ENCODE data around the gene FLYWCH2.

FLYWCH2 gene

DNA sequence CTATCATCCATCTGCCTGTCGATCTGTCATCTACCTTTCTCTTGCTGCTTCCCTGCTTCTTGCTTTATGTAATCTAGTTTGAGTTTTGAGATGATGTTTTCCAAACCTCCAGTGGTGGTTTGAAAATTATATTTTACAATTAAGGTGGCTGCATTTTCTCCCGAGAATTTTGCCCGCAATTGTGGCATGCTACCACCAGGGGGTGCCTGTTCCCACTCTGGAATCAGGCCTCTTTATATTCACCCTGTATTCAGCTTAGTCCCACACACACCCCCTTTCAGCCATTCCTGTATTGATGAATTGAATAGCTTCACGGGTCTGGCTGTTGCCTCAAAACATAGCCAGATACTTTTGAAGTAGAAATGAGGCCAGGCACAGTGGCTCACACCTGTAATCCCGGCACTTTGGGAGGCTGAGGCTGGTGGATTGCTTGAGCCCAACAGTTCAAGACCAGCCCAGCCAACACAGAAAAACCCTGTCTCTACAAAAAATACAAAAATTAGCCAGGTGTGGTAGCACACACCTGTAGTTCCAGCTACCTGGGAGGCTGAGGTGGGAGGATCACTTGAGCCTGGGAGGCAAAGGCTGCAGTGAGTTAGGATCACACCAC, 28.2 kb upstream of the FLYWCH2 start:
- no peak for DNase-seq

DNA sequence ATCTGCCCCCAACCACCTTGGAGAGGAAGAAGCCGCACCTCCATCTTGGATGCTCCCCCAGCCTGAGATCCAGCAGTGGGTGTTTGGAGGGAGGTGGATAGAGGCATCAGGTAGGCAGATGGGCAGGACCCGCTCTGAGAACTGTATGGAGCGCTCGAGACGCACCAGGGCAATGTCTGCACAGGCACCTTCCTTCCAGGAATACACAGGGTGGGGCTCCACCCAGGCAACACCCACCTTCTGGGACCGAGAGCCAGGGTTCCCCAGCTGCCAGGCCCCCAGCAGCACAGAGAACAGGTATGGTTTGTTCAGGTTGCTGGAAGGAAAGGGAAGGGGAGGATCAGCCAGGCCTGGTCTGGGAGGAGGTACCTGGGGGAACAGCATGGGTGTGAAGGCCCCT, 27.5 kb upstream of the FLYWCH2 start:
- no peak for DNase-seq

DNA sequence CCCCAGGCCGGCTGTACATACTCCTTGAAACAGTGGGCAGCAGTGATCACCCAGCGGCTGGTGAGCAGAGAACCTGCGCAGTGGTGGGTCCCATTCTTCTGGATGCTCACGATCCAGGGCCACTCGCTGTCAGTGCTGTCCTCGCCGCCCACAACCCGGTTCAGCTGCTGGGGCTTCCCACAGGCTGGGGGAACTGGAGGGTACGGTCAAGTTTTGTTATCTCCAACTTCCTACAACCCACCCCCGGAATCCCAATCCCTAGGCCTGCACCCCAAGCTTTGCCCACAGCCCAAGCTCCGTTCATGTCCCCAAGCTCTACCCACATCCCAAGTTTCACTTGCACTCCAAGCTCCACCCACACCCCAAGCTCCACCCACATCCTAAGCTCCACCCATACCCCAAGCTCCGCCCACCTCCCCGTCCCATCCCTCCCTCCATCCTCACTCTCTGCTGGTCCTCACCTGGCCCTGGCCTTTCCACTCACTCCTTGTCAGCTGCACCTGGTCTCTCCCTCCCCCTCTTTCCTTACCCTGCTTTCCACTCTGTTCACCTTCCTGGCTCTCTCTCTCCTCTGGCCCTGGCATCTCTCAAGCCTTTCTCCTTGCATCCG, 26.8 kb upstream of the FLYWCH2 start:
- no peak for DNase-seq

- no peak for DNase-seq
Measured at GRCh38 chr16:2856686-2857450, 26.1 kb upstream of the FLYWCH2 start.

GRCh38 chr16:2857451-2858244, 25.4 kb upstream of the FLYWCH2 start, which contains the start of gene PRSS22:
Gene PRSS22 (minus strand): TSS chr16:2858170. CDS start chr16:2858104, 66 bp downstream.
- no peak for DNase-seq

DNA sequence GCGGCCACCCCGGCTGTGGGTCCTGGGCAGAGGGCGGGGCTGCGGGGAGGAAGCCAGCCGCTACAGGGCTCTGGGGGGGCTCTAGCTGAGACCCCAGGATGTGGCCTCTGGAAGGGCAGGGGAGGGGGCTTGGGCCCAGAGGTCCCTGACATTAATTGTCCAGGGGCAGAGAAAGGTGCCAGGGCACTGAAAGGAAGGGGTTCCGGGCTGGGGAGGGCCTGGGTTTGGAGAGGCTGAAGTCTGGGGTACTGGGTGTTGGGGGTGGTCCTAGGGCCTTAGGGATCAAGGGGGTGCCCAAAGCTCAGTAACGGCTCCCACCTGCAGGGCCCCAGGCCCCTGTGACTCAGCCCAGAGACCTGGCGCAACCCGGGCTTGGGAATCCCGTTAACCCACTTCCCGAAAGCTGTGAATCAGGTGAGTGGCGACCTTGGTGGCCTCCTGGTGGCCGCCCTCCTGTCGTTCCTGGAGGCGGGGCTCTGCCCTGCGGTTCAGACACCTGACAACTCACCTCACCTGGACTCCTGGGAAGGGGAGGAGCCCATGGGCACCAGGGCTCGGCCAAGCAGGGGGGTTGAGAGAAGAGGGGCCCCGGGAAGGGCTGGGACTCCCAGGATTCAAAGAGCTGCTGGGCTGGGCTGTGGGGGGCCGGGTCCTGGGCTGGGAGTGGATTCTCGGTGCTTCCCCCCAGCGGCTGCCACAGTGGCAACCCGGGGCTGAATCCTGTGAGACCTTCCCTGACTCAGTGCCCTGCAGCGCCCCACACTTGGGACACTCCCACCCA, 24.6 kb upstream of the FLYWCH2 start:
- no peak for DNase-seq

- DNase-seq = no peak
Measured at GRCh38 chr16:2859686-2860265, 23.2 kb upstream of the FLYWCH2 start.

DNA sequence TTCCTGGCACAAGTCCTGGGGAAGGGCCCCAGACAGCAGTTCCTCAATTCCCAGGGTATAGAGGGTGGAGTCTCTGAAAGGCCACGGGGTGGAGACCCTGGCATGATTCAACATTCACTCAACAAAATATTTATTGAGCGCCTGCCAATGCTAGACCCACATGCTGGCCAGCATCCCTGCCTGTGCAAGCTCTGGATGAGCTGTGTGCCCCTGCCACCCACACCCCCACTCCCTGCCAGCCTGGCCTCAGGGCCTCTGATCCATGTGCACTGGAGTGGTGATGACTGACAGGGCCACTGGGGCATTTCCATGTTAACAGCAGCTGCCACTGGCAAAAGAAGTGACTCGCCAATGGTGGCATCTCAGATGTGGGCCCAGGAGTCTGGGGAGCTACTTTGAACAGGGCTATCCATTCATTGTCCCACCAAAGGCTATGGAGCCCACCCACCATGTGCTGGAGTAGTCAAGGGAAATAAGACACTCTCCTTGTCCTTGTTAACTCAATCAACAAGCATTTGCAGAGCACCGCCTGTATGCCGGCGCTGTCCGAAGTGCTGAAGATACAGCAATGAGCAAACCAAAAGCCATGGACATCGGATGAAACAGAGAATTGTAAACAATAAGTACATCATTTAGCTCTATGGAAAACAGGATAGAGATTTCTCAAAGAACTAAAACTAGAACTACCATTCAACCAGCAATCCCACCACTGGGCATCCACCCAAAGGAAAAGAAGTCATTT, 22.0 kb upstream of the FLYWCH2 start:
- DNase-seq = no peak

DNA sequence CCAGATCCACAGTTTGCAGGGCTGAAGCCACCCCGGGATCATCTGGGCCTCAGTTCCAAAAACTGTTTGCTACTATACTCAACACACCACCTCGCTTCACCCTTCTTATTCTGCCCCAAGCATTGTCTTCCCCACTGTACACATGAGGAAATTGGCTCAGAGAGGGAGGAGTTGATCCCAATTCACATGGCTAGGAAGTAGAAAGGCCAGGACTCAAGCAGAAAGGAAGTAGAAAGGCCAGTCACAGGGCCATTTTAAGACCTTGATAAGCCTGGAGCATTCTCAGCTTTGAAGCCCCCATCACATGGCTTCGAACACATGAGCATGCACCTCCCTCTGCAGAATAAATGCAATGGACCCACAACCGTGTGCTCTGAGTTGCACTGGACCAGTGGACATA, 17.4 kb upstream of the FLYWCH2 start:
- DNase-seq = no peak

- no peak for DNase-seq
Measured at GRCh38 chr16:2866431-2866830, 16.6 kb upstream of the FLYWCH2 start.

DNA sequence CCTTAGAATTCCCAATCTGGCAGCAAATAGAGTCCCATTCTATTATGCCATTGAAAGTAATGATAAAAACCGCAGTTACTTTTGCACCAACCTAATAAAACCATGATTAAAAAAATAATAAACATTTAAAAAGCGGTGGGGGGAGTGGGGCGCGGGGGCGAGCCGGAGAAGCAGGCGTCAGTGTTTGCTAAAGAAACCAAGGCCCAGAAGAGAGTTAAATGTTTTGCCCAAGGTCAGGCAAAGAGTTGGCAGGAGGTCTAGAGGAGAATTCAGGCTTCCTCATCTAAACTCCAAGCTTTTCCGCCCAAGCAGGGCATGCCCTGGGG, 15.4 kb upstream of the FLYWCH2 start:
- no peak for DNase-seq

DNA sequence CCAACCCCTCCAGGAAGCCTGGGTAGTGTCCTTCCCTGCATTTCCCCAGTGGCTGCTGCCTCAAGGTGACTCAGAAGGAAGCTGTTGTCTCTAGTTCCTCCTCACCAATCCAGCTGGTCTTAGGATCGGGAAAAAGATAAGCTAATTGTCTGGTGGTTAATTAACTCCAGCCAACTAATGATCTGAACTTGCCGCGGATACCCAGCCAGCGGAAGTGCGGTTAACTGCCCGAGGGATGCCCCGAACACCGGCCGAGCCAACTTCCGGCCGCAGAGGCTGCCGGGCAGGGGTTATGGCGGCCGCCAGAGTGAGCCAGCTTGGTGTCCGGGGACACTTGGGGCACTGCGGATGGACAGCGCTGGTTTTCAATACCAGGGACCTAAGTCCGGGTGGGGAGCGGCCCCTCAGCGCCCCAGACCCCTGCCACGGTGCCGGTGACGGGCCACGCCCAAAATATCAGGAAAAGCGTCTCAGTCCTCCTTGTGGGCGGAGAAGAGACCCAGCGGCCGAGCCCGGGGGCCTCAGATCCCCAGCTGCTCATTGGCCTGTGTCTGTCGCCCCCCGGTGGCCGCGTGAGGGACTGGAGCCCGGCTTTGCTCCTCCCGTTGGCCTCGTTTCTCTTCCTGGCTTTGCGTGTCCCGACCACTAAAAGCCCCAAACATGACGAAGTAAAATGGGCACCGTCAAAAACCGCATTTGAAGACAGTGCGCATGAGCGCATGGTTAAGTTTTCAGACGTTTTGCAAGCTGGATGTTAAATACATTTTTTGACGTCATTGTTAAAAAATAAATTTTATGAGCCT, 14.8 kb upstream of the FLYWCH2 start:
- peak; percentile 61 for DNase-seq

- no peak for DNase-seq
Measured at GRCh38 chr16:2871926-2872325, 11.1 kb upstream of the FLYWCH2 start.

DNA sequence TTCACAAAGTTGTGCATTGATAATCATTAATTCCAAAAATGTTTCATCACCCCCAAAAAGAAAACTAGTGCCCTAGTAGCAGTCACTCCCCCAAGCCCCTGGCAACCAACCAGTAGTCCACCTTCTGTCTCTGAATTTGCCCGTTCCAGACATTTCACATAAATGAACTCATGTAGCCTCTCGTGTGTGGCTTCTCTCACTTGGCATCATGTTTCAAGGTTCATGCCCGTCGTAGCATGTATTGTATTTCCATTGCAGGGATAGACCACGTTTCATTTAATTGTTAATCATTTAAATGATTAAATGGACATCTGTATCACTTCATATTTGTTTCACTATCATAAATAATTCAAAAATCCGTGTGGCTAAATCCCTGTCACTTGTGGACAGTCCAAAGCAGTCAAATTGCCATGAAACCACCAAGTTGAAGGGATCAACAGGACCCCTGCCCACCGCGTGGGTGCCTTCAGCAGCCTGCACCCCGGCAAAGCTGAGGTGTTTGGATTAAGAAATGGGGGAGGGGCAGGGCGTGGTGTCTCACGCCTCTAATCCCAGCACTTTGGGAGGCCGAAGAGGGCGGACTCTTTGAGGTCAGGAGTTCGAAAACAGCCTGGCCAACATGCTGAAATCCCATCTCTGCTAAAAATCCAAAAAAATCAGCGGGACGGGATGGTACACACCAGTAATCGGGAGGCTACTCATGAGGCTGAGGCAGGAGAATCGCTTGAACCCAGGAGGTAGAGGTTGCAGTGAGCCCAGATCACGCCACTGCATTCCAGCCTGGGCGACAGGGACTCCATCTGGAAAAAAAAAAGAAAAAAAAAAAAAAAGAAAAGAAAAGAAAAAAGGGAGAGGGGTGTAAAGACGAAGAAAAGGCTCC, 8.7 kb upstream of the FLYWCH2 start:
- DNase-seq = no peak

DNA sequence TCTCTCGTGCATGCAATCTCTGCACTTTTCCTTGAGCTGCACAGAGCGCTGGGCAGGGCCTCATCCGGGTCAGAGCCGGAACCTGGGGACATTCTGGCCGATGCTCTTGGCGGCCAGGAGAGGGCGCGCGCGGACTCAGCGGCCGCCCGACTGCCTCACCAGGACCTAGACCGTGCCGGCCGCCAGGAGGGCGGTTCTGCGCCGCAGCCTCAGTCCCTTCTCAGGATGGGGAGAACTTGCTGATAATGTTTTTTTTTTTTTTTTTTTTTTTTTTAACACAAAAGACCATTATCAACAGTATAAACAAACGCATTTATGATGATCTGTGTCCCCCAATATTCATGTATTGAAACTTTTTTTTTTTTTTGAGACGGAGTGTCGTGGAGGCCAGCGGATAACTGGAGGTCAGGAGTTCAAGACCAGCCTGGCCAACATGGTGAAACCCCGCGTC, 8.1 kb upstream of the FLYWCH2 start:
- DNase-seq = peak; percentile 5

- DNase-seq = no peak
Measured at GRCh38 chr16:2879854-2880508, 3.0 kb upstream of the FLYWCH2 start.

DNA sequence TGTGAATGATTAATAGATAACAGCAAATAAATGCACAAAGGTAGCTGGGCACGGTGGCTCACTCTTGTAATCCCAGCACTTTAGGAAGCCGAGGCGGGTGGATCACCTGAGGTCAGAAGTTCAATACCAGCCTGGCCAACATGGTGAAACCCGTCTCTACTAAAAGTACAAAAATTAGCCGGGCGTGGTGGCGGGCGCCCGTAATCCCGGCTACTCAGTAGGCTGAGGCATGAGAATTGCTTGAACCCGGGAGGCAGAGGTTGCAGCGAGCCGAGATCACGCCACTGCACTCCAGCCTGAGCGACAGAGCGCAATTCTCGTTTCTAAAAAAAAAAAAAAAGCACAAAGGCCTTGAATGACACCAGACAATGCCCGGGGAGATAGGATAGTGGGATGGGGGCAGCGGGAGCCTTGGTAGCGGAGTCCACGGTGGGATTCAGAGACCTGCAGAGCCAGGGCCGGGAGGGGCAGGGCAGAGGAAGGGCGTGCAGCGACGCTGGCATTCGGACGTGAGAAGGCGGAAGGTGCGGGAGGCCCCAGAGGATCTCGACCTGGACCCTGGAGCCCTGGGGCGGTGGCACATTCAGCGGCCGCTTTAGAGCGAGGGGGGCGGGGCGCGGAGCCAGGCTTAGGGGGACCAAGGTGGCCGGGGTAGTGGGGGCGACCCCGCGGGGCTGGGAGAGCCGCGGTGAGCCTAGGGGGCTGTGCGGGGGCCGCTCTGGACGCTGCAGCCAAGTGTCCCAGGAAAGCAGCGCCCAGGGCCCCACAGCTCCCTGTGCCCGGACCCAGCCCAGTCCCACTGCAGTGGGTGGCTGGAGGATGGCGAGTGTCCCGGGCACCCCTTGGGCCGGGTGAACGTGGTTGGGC, 999 bp upstream of the FLYWCH2 start:
- DNase-seq = no peak

- no peak for DNase-seq
Measured at GRCh38 chr16:2883458-2883908, 468 bp downstream of the FLYWCH2 start.
